IPS-11a (cell line): ENCODE measurements around the gene LITAF.

ENCODE experiments used
- H3K4me3 ChIP-seq: one replicate; pipeline ENCODE4 v1.5.1; 2013; ENCODE audit warnings: low read depth, low read length, control low read depth

Gene LITAF

GRCh38 chr16:11497851-11498289, 88.8 kb downstream of the LITAF start:
- no peak overlapping the region for H3K4me3 ChIP-seq
